HG03039 (cell line): Measurements from ENCODE around the gene UPF3A.

Experiments
- ATAC-seq: cut with Tn5 transposase; IDR thresholded peaks from one replicate; pipeline ENCODE4 v1.9.1; 2021; ENCODE audit warnings: mild to moderate bottlenecking, moderate library complexity; ENCODE audit not compliant: unreplicated experiment

Gene UPF3A

DNA sequence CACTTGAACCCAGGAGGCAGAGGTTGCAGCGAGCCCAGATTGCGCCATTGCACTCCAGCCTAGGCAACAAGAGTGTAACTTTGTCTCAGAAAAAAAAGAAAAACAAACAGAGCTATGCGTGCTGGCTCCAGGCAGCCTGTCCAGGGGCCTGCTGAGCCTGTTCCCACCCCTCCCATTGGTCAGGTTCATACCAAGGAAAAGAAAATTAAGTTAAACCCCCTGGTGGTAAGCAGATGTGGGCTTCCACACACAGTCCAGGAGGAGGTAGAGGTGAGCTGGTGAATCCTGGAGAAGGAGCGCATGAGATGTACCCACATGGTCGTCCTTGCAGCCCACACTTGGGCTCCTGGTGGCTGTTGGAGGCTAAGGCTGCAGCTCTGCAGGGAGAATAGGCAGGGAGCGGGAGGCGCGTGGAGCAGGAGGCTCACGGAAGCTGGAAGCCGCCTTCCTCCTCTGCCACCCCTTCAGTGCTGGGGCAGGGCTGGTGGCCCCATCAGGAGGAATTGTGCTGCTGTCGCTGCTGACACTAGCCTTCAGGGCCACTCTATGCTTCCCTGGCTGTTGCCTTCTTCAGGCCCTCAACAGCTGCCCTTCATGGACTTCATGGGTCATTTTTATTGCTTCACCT lies 22.4 kb downstream of the UPF3A start:
- no peak for ATAC-seq

DNA sequence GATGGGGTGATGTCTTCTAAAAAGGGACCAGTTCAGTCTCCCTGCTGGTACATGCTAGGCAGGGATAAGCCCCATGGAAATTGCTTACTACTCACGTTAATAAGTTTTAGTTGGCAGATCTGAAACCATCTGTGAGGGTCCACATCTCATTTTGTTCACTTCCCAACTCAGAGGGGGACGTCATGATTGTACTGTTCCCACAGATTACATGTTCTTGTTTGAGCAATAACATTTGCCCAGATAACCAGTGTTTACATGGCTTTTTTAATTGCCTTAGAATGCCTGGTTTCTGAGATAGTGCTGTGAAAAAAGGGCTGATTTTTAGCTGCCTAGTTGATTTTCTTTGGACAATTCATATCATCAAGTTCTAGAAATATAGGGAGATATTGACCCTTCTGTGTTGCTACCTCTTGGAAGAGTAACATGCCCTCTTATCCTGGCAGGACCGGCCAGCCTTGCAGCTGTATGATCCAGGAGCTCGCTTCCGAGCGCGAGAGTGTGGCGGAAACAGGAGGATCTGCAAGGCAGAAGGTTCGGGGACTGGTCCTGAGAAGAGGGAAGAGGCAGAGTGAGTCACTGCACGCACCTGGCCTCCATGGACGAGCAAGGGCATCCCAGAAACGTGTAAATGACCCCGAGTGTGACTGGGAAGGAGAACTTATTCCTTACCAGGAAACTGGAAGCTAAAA lies 23.1 kb downstream of the UPF3A start:
- ATAC-seq, result no peak

DNA sequence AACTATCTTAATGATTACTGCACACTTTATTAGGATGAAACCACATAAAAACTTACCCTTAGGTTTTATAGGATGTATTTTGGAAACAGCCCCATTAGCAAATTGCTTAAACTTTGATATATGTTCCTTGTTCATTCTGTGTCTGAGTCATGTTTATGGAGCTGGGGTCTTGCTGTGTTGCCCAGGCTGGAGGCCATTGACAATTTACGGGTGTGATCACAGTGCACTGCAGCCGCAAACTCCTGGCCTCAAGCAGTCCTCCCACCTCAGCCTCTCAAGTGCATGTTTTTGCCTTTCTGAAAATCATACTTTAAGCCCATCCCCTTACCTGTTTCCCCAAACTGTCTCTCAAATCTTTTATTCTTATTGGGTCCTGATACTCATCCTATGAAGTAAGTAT lies 27.7 kb downstream of the UPF3A start:
- no peak for ATAC-seq

DNA sequence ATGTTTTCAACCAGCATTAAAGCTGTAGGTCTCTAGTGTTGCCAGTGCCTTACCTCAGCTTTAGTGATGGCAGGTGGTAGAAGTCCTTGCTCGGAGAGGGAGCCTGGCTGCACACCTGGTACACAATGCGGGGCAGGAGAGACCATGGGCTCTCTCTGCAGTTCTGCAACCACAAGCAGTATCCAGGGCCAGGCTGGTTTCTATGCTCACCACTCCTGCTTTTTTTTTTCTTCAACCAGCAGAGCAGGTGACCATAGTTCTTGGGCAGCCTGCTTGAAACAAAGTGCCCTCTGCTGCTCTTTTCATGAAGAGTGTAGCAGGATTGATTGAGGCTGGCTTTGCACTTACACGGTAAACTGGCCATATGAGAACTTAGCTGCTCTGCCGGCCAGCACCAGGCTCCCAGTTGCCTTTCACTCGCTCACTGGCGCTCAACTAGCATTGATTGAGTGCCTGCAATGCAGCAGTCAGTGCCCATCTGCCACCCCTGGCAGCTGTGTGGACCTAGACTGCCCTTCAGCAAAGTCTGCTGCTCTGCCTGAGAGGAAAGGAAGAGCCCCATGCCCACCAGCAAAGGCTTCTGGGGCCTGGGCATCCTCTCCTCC lies 28.5 kb downstream of the UPF3A start:
- no peak for ATAC-seq

DNA sequence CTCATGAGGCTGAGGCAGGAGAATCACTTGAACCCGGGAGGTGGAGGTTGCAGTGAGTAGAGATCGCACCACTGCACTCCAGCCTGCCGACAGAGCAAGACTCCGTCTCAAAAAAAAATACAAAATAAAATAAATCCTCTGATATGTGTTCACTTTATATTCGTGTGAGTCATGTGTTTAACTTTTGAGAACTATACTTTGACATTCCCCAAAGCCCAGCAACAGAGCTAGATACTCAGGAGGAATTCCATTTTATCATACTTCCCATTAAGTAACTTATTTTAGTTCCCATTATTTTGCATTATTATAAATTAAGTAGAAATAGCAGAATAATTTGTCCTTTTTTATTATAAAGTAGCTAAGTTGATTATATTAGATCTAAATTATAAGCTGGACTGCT lies 29.6 kb downstream of the UPF3A start:
- ATAC-seq, result no peak

DNA sequence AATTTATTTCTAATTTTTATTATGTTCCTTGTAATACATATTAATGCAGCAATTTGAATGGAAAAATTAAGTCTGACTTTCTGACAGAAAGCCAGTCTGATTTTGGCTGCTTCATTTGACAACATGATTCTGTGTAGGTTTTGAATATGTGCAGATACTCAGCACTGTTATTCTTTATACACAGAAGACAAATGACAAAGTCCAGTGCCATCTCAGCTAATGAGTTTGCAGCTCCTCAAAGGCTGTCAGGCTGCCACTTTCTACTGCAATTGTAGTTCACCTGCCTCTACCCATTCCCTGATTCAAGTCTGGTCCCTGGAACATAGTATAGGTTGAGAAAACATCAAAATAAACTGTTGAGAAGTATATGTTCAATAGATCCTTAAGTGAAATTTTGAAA lies 30.0 kb downstream of the UPF3A start:
- no peak for ATAC-seq

DNA sequence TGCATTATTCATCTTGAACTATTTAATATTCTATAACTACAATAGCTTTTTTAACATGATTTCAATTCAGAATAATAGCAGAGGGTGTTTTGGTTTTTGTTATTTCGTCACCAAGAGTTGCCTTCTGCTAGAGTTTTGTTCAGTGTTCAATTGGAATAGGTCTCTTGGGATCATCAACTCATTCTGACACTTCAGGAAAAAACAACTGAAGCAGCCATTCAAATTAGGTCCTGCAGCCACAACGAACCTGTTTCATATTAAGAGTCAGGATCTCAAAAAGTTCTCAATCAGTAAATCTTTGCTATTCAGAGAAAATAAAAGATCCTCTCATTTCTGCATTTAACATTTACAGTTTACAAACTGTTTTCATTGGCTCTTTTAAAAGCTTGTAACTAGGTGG lies 30.5 kb downstream of the UPF3A start:
- ATAC-seq, result no peak

DNA sequence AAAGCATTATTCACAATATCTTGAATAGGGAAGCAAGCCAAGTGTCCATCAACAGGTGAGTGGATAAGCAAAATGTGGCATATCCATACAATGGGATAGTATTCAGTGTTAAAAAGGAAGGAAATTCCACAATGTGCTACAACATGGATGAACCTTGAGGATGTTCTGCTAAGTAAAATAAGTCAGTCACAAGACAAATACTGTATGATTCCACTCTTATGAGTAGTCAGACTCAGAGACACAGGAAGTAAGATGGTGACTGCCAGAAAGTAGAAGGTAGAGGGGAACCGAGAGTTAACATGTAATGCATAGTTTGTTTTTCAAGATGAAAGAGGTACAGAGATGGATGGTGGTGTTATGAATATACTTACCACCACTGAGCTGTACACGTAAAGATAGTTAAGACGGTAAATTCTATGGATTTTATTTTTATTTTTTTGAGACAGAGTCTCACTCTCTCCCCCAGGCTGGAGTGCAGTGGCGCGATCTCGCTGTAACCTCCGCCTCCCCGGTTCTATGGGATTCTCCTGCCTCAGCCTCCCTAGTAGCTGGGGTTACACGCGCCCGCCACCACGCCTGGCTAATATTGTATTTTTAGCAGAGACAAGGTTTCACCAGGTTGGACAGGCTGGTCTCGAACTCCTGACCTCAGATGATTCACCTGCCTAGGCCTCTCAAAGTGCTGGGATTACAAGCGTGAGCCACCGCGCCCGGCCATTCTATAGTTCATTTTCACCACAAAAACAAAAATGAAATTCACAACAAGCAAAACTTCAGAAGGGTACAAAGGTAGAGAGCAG lies 31.9 kb downstream of the UPF3A start:
- no peak for ATAC-seq

DNA sequence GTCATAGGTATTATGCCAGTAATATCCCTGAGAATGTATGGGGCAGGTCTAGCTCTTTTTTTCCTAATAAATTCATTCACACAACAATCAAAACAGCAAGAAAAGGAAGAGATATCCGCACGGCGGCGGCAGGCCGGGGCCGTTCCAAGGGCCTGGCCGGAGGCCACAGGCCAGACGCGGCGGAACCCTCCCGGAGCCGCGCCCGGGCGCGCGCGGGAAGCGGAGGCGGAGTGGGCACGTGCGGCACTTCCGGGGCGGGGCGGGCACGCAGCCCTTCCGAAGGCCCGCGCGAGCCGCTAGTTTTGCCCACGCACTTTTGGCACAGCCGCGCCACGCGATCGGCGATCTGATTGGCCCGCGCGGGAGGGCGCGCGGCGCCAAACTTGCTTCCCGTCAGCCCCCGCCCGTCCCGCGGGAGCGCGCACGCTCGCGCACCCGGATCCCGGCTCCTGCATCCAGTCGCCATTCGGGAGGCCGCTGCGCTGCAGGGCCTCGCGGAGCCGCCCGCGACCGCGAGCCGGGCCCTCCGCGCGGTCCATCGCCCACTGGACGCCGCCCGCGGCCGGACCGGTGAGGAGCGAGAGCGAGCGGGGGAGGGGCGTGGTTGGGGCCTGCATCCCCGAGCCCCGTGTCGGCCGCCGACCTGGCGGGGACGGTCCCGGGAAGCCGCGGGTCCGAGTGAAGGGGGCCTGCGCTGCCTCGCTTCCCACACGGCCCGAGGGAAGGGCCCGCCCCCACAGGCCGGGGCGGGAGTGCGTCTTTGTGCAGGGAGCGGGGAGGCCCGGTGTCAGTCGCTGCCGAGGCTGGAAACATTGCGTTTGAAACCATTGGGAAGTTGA lies 32.9 kb downstream of the UPF3A start, which contains the start of gene CHAMP1:
CHAMP1 (plus strand) TSS at position 430 of the 839 bp plus-strand sequence. CDS start 9,340 bp downstream, outside the sequence.
- peak; percentile 81 for ATAC-seq

DNA sequence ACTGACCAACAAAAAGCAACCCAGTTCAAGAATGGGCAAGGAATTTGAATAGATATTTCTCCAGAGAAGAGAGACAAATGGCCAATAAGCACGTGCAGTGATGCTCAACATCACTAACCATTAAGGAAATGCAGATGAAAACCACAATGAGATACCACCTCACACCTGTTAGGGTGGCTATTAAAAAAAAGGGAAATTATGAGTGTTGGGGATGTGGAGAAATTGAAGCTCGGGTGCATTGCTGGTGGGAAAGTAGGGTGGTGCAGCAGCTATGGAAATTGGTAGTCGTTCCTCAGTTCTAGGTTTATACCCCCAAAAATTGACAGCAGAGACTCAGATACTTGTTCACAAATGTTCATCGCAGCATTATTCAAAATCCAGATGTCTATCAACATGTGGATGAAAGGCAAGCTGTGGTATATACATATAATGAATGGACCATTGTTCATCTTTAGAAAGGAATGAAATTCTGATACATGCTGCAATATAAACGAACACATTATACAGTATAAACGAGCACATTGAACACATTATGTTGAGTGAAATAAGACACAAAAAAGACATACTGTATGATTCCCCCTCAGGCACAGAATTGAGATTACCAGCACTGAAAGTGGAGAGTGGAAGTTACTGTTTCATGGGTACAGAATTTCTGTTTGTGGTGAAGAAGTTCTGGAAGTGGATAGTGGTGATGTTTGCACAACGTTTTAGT lies 33.8 kb downstream of the UPF3A start:
- ATAC-seq, result no peak

DNA sequence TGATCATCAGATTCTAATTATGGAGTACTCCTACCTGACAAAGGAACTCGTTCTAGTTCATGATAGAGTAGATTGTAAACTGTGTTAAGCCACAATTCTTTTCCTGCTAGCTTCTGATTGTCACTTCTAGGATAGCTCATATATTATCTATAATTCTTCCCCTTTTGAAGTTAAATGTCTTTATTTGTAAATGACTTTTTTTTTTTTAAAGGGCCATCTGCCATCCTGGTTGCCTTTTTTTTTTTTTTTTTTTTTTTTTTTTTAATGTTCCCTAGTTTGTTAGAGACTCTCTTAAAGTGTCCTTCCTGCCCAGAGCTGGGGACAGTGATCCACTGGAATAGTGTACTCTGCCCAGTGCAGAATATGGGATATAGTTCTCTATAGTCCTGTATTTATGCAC lies 37.2 kb downstream of the UPF3A start:
- ATAC-seq, result no peak

DNA sequence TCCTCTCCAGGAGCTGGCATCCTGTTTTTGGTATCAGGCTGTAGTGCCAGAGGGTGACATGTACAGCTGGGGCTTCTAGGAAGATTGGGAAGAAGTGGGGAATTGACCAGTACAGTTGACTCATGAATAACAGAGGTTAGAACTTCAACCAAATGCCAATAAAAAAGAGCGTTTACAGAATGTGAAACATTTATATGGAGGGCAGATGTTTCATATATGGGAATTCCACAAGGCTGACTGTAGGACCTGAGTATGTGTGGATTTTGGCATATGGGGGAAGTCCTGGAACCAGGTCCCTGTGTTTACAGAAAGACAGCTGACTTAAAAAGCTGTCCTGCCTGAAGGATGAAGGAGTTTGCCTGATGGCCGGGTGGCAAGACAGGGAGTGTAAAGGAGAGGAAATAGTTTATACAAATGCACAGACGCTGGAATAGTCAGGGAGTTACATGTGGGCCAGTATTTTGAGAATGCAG lies 38.1 kb downstream of the UPF3A start:
- ATAC-seq, result no peak

DNA sequence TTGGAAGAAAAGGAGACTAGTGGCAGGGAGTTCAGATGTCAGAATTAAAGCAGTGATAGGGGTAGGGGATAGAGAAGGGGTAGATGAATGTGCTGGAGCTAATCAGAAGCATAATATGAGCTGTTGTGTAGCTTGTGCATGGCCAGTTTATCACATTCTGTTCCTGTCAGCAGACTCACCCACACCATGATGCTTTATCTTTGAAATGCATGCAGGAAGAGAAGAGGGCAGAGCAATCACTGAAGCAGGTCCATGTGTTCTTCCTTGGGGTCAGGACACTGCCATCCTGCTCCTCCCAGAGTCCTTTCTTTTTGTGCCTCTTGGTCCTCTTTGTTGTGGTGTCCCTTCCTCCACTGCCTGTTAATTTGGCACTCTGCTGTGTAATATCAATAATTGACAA lies 38.7 kb downstream of the UPF3A start:
- ATAC-seq, result no peak

DNA sequence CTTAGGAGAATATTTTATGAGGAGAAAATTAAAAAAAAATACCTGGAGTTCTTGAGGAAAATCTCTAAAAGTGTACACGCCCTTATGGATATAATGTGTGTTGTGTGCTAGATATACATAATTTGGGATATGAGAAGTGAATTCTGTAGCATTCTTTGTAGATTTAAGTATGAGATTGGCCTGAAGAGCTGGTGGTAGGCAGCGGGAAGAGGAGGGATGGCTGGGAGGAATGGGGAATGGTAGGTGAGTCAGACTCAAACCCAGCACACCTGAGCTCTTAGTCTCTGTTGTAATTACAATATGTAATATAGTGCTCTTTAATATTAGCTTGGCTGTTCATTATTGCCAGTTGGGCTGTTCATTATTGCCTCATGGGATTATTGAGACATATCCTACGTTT lies 39.9 kb downstream of the UPF3A start:
- ATAC-seq, result no peak

DNA sequence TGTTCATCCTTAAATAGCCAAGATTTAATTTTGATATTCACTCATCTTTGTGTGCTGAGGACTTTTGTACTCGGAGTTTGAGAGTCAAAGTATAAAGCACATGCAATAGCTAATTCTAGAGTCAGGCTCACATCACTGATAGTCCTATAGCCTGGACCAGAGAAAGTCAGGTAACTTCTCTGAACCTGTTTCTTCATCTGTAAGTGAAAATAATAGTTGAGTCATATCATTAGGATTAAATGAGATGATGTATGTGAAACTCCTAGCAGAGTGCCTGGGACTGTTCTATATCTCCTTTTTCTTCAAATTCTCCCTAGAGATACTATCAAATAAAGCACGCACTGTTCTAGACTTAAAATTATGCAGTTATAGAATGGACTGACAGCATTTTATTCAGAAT lies 41.9 kb downstream of the UPF3A start:
- ATAC-seq, result no peak

DNA sequence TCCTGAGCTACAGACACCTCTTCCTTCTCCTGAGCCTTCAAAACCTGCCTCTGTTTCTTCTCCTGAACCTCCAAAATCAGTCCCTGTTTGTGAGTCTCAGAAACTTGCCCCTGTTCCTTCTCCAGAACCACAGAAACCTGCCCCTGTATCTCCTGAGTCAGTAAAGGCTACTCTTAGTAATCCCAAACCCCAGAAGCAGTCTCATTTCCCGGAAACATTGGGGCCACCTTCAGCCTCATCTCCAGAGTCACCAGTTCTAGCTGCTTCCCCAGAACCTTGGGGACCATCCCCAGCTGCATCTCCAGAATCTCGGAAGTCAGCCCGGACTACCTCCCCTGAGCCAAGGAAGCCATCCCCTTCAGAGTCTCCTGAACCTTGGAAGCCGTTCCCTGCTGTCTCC lies 42.9 kb downstream of the UPF3A start:
- no peak for ATAC-seq

DNA sequence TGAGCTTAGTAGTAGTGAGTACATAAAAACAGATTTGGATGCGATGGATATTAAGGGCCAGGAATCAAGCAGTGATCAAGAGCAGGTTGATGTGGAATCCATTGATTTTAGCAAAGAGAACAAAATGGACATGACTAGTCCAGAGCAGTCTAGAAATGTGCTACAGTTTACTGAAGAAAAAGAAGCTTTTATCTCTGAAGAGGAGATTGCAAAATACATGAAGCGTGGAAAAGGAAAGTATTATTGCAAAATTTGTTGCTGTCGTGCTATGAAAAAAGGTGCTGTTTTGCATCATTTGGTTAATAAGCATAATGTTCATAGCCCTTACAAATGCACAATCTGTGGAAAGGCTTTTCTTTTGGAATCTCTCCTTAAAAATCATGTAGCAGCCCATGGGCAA lies 44.3 kb downstream of the UPF3A start:
- ATAC-seq, result no peak

DNA sequence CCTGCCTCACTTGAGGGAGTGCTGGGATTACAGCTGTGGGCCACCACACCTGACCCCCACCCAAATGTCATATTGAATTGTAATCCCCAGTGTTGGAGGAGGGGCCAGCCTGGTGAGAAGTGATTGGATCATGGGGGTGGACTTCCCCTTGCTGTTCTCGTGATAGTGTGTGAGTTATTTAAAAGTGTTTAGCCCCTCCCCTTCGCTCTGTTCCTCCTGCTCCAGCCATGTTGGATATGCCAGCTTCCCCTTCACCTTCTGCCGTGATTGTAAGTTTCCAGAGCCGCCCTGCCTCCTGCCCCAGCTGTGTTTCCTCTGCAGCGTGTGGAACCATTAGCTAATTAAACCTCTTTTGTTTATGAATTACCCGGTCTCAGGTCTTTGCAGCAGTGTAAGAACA lies 46.6 kb downstream of the UPF3A start:
- no peak for ATAC-seq

DNA sequence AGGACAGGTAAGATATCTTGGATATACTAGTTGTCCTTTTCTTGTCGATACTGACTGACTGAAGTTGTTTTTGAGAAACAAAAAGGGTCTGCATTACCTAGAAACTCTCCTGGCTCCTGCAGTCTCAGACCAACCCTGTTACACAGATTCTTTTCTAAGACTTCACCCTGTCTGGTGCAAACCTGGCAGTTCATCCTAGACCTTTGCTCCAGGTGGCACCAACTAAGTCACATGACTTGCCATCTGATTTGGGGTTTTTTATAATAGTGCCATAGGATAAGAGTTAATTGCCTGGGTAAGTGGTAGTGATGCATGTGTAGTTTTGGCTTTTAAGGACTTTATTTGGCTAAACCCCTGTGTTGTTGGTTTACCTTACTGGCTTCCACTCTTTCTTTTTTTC lies 47.2 kb downstream of the UPF3A start:
- ATAC-seq, result no peak

DNA sequence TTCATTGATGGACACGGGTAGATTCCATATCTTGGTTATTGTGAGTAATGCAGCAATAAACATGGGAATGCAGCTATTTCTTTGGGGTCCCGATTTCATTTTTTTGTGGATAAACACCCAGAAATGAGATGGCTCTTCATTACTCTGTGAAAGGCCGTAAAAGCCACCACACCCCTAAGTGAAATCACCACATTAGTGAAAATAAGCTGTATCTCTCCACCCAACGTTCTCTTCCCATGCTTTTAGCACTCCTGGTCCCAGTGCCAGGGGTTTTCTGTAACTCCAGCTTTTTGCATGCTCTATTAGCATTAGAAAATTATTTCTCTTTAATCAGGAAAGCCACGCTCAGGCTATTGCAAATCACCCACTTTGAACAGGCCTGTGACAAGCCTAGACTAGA lies 48.7 kb downstream of the UPF3A start:
- no peak for ATAC-seq
